RWPE1 (cell line): ENCODE data around the gene SYNPO2.
A peak's percentile ranks its signal among the peaks of the same experiment; 100 is the strongest.

Experiments
- CTCF ChIA-PET: fragments of 350-600 bp; sonication (Branson Sonifier 250); formaldehyde crosslinking; extraction: SDS; loops from one replicate; lab custom pipeline; 2021; lab: Yijun Ruan, JAX
- POLR2A ChIA-PET: fragments of 400-600 bp; formaldehyde crosslinking; extraction: SDS; loops from one replicate; lab custom pipeline; 2020; ENCODE audit warnings: antibody characterized with exemption; ENCODE audit not compliant: low non-redundant PET; lab: Yijun Ruan, JAX
- DNase-seq: peaks from one replicate; pipeline ENCODE4 v3.0.0; 2012; ENCODE audit warnings: low spot score
- H3K27ac ChIP-seq: fragments of 450-650 bp; 2 replicates; pipeline ENCODE4 v1.5.1; 2017
- CTCF ChIP-seq: fragments of 450-650 bp; conservative IDR thresholded peaks from 2 replicates; pipeline ENCODE4 v1.5.1; 2017; ENCODE audit warnings: low read depth, mild to moderate bottlenecking

SYNPO2 gene

DNA sequence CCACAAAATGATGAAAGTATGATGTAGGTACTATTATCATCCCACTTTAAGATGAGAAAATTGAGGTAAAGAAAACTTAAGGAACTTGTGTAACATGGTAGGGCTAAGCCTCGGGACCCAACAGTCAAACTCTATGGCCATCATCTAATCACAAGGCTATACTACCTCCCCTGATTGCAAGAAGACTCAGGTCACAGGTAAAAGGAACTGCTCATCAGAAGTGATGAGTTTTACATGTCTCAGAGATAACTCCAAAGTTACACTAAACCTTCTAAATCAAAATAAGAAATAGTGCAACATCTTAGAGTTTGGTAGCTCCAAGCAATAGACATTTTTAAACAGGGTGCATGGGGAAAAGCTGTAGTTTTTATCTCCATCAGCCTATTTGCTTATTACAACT is 150.5 kb downstream of the SYNPO2 start:
- no peak for DNase-seq
- POLR2A ChIA-PET, result no interaction called here
- H3K27ac ChIP-seq, result no peak overlapping the region
- CTCF ChIA-PET, result no interaction called here
- no peak for TF ChIP-seq CTCF

DNA sequence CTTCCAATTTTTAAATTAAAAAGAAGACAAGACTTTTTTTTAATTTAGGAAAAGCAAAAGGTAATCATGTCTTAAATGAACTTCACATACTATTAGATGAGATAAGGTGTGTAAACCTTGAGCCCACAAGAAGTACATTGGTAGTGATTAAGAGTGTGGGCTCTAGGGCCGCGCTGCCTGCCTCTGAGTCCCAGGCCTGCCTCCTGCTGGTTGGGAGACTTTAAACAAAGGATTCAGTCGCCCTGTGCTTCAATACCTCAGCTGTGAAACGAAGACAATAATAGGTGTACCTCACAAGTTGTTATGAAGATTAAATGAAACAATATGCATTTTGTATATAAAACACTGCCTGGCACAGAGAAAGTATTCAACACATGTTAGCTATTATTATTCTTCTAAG is 151.1 kb downstream of the SYNPO2 start:
- TF ChIP-seq CTCF, result no peak
- POLR2A ChIA-PET, result interaction anchor here (1.6 kb wide), 1 partner anchor 173 kb away, joined by 6 read pairs; the partner anchor contains the start of gene USP53
- no peak for DNase-seq
- CTCF ChIA-PET, result no interaction called here
- no peak overlapping the region for H3K27ac ChIP-seq

DNA sequence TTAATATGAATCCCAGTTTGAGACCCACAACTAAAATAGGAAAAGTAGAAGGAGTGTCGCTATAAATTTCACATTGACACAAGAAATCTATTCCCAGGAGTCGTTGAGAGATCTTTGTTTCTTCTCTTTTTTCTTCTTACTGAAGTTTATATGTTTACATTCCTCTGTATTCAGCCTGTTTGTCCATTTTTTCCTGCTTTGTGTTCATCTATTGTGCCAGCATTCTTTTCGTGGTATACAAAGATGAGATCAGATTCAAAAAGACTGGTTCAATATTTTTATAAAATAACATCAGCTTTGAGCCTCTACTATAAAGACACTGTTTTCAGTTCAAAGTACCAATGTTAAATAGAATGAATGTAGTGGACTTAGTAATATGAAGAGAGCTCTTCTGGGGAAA is 151.6 kb downstream of the SYNPO2 start:
- POLR2A ChIA-PET, result interaction anchor here (1.6 kb wide), 1 partner anchor 173 kb away, joined by 6 read pairs; the partner anchor contains the start of gene USP53
- CTCF ChIA-PET, result interaction anchor here (0.6 to 0.8 kb wide), 2 partner anchors 46 to 244 kb away, joined by 4 read pairs; no protein-coding TSS in a partner anchor

GRCh38 chr4:119040694-119041185 is 152.1 kb downstream of the SYNPO2 start:
- POLR2A ChIA-PET, result interaction anchor here (0.7 to 1.6 kb wide), 2 partner anchors 63 to 172 kb away, joined by 3 to 6 read pairs; partner anchors contain the start of gene USP53
- no peak for TF ChIP-seq CTCF
- no peak for DNase-seq

More for the DNA sequence above, 151.6 kb downstream of the SYNPO2 start:
- no peak for DNase-seq
- TF ChIP-seq CTCF, result no peak
- H3K27ac ChIP-seq, result no peak overlapping the region

DNA sequence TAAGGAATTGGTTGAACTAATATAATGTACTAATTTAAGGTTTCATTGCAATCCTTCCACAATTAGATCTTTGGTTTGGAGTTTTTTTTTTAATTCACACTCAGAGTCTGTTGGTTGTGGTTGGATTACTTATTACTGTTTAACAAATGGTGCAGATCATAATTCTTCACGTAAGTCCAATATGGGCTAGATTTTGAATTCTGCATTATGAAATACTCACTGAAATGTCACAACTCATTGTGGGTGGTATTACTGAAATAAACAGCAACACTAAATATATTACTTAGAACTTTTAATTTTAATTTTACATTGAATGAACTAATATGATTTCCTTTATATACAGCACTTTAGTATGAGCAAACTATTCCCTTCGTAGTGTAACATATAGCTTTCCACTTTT is 152.7 kb downstream of the SYNPO2 start:
- POLR2A ChIA-PET, result interaction anchor here (0.7 to 1.6 kb wide), 2 partner anchors 62 to 171 kb away, joined by 3 to 6 read pairs; partner anchors contain the start of gene USP53
- no peak for DNase-seq
- no peak overlapping the region for H3K27ac ChIP-seq
- TF ChIP-seq CTCF, result no peak
- CTCF ChIA-PET, result interaction anchor here (0.6 to 0.8 kb wide), 4 partner anchors 92 to 496 kb away, joined by 3 to 4 read pairs (median 3); no protein-coding TSS in a partner anchor

More at GRCh38 chr4:119040694-119041185, 152.1 kb downstream of the SYNPO2 start:
- CTCF ChIA-PET, result interaction anchor here (0.6 to 0.8 kb wide), 4 partner anchors 46 to 244 kb away, joined by 3 to 4 read pairs (median 4); no protein-coding TSS in a partner anchor
- H3K27ac ChIP-seq, result no peak overlapping the region

GRCh38 chr4:119041951-119042560 is 153.4 kb downstream of the SYNPO2 start:
- POLR2A ChIA-PET, result no interaction called here
- TF ChIP-seq CTCF, result peak; percentile 74
- no peak overlapping the region for H3K27ac ChIP-seq
- peak; percentile 75 for DNase-seq
- CTCF ChIA-PET, result interaction anchor here (0.6 to 1.1 kb wide), 8 partner anchors 16 to 257 kb away, joined by 3 to 4 read pairs (median 3); partner anchors contain the start of gene USP53
